Spleen (tissue), 7 donors: ENCODE data around the gene DPP4.

Experiments used
- POLR2A ChIP-seq, 3 donors: fragments of 450-650 bp; IDR thresholded peaks; one replicate each; pipeline ENCODE4 v1.5.1; 2017; ENCODE audit warnings: antibody characterized with exemption in 3 of 3, mild to moderate bottlenecking in 1 of 3
- TF ChIP-seq, protein P1 (sequence below), 11 experiments: fragments of 200-600 bp in 7 of 11; fragments of 450-650 bp in 4 of 11; sonication (generic) in 4 of 11; IDR thresholded peaks in 8 of 11; conservative IDR thresholded peaks in 3 of 11; 1 replicate in 7 of 11; 2 replicates in 4 of 11; pipeline versions ENCODE4 v1.4.0 to v1.8.0; 2016 to 2021; ENCODE audit warnings: antibody characterized with exemption in 11 of 11, inconsistent platforms in 4 of 11, mild to moderate bottlenecking in 1 of 11
- donor health status: DM: no; HTN: no; CAD: no; lungs with moderate emphysema.
- donor health status: DM: no; HTN: no; CAD: no.
- donor health status: DM: no; HTN: no; CAD: no.

DNA sequence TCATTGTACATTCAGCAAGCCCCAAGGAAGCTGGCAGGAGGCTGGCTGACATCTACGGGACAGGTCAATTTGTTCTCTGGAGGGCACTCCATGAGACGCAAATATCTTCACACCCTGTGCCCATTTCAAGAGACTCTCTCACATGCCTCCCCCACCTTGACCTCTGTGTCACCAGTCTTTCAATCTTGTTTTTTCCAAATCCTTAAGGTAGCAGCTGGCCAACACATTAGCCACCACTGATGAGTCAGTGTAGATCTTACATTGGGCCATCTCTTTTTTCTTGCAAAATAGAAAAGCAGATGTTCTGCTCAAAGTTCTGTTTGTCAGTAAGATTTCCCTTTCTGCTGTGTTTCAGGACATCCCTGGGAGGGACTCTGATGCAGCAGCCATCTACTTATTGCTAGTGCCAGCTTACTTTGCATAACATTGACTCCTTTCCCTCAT is 1.7 kb upstream of the DPP4 start:
- TF ChIP-seq, protein P1, sequence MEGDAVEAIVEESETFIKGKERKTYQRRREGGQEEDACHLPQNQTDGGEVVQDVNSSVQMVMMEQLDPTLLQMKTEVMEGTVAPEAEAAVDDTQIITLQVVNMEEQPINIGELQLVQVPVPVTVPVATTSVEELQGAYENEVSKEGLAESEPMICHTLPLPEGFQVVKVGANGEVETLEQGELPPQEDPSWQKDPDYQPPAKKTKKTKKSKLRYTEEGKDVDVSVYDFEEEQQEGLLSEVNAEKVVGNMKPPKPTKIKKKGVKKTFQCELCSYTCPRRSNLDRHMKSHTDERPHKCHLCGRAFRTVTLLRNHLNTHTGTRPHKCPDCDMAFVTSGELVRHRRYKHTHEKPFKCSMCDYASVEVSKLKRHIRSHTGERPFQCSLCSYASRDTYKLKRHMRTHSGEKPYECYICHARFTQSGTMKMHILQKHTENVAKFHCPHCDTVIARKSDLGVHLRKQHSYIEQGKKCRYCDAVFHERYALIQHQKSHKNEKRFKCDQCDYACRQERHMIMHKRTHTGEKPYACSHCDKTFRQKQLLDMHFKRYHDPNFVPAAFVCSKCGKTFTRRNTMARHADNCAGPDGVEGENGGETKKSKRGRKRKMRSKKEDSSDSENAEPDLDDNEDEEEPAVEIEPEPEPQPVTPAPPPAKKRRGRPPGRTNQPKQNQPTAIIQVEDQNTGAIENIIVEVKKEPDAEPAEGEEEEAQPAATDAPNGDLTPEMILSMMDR (IDR thresholded peaks at IDR 0.05 in 8 of 11, conservative IDR thresholded peaks at IDR 0.05 in 3 of 11), result no peak
- TF ChIP-seq POLR2A (IDR thresholded peaks at IDR 0.05), result no peak
